HS-5 (cell line): ENCODE data around the gene FAHD1.

ENCODE experiments used
- DNase-seq: peaks from one replicate; pipeline ENCODE4 v3.0.0-alpha.2; 2012; ENCODE audit warnings: low read depth

FAHD1 gene

DNA sequence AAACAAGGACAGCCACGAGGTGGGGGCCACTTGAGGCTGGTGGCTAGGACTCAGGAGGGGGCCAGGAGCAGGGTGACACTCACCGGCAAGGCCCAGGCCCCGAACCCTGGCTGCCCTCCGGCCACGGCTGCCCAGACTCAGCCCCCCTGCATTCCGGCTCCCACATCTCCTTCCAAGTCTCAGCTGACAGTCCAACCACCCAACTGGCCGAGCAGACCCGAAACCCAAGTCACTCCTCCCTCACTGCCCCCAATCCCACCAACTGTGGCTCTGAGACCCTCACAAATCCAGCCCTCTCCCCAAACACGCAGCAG is 9.8 kb upstream of the FAHD1 start:
- no peak for DNase-seq

DNA sequence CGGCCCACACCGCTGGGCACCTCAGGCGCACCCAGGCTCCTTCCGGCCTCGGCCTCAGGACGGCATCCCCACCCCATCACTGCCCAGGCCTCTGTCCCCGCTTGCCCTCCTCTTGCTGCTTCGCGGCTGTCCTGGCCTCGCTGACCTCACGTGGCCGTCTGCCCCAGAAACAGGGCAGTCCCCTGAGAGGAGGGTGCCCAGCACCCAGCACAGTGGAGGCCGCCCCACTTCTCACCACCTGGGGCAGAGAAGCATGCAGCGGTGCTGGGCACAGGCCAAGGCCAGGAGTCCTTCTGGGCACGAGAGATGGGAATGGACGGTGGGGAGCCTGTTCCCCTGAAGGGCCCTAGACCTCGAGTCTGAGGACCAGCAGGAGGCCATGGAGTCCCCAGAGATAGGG is 9.3 kb upstream of the FAHD1 start:
- no peak for DNase-seq

DNA sequence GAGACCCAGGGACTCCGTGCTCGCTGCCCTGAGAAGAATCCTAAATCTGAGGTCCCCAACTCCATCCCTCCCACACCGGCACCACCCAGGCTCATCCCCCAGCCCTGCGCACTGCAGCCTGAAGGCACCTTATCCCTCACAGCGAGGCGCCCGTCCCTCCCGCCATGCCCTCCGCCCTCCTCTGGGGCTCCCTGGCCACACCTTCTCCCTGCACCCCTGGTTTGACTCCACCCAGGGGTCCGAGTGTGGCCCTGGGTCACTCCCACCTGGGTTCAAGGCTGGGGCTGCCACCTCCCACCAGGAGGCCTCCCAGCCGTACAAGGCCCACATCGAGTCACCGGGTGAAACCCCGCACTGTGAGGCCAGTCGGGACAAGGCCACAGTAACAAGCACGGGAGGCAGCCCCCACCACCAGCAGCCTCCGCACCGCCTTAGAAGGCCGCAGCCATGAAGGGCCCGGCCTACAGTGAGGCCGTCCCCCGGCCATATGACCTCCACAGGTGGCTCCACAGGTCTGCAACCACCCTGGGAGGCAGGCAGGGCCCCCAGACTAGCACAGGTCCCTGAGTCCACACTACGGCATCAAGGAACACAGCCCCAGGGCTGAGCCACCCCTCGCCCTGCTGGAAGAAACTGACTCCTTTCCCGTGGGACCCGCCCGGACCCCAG is 8.7 kb upstream of the FAHD1 start:
- DNase-seq = no peak

DNA sequence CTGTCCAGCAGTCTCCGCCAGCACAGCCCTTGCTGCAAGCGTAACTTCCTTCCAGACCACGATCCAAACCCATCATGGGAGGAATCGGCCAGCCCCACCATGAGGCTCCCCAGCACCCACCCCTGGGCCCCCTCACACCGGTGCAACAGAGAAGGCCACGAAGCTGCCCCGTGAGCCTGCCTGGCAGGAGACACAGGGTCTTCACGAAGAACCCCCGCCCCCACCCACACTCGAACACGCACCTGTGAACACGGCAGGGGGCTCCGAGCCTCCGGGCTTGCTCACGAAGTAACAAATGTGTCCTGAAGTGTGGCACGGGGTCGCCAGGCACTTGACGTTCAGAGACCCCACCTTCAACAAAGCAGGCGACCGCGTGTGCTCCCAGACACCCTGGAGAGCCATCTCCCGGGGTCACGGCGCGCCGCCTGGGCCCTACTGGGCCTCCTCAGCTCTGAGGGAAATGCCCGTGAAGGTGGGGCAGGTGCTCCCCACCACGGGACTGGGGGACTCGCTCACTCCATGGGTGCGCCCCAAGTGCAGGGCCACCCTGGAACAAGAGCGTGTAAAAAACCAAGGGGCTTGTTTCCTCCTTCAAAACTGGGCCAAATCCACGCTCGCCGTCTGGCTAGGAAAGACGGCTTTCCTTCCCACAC is 8.0 kb upstream of the FAHD1 start:
- DNase-seq = no peak

DNA sequence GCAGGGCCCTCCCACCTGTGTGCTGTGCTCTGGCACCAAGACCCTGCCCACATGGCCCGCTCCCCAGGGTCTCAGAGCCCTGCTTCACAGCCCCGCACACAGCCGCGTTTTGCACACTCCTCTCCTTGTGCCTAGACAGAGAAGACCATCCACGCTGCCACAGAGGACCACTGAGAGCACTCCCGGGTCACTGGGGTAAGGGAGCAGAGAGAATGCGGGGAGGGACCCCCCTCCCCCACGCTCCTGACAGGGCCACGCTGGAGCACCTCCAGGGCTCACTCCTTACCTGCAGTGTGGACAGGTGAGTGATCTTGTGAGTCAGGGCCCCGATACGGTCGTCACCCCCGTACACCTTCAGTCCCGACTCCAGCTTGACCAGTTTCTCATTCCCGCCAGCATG is 7.4 kb upstream of the FAHD1 start:
- no peak for DNase-seq

DNA sequence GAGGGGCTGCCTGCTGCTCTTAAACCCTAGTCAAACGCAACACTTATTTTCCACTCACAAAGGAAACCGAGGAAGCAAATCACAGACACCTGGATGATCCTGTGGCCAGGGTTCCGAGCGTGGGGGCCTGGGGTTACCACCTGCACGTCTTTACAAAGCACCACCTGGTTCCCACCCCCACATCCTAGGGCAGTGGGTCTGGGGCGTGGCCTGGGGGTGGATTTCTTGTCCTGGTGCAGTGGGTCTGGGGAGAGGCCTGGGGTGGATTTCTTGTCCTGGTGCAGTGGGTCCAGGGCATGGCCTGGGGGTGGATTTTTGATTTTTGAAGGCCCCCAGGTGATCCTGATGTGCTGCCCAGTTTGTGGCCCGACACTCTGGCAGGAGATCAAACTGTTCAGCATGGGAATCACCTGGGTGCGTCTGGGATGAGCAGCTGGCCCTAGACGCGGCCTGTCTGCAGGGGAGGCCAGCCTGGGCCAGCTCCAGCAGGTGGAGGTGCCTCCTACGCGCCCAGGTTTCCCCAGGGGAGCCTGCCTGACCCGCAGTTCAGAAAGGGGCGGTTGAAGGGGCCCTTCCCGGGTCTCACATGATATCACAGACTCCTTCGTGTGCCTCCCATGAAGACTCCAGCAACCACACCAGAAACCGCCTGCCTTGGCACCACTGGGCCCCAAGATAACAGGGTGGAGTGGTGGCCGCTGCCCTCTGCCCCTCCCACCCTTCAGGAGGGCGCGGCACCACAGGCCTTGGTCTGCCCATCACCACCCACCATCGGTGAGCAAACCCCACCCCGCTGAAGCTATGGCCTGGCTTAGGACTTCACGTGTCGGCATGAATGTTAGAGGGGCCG is 6.7 kb upstream of the FAHD1 start:
- DNase-seq = no peak

DNA sequence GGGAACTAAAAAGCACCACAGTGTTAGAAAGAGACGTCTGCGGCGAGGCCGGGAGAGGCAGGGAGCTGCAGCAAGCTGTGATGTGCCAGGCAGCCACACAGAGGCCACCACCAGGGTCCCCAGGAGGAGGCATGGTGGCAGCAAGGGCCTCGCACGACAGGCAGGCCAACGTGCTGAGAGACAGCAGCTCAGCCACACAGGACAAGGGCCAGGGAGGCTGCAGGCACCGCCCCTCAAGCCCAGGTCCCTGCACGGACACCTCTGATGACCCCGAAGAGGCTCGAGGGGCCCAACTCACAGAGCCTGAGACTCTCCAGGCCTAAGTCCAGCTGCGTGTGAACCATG is 6.1 kb upstream of the FAHD1 start:
- no peak for DNase-seq

DNA sequence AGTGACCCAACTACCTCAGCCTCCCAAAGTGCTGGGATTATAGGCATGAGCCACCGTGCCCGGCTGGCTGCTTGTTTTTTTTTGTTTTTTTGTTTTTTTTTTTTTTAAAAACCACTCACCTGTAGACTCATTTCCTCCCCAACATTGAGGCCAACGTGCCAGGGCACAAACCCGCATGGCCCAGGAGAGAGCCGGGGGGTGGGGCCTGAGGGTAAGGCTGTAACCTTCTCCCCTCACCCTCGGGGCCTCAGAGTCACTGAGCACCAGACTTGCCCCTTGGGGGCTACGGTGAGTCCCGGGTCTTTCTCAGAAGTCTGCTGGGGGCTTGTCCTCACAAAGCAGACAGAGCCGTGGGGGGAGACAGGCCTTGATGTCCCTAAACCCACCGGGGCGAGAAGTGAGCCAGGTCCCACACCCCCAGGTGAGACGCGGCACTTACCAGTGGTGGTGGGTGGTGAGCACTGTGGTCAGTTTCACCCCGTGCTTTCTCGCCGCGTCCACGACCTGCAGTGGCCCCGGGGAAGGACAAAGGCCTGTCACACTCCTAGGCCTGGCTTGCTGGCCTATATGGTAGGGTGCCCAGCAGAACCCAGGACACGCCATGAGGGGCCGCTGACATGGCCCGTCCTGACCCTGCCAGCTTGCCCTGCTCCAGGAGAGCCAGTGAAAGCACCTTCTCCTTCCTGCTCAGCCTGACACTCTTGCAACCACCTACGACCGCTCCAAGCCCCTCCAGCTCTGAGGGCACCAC is 5.0 kb upstream of the FAHD1 start:
- DNase-seq = no peak

DNA sequence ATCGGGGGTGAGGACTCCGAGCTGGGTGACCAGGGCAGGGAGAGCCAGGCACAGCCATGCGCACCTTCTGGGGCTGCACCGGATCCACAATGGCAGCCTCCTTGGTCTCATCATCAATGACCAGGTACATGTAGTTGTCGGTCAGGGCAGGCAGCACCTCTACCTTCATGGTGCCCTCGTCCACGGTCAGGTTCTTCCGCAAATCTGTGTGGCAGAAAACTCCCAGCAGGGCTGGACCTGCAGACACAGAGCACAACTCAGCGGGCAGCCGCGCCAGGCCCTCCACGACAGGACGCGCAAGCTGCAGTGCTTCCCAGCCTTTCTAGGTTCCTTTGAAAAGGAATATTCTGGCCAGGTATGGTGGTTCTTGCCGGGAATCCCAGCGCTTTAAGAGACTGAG is 4.2 kb upstream of the FAHD1 start:
- DNase-seq = no peak

DNA sequence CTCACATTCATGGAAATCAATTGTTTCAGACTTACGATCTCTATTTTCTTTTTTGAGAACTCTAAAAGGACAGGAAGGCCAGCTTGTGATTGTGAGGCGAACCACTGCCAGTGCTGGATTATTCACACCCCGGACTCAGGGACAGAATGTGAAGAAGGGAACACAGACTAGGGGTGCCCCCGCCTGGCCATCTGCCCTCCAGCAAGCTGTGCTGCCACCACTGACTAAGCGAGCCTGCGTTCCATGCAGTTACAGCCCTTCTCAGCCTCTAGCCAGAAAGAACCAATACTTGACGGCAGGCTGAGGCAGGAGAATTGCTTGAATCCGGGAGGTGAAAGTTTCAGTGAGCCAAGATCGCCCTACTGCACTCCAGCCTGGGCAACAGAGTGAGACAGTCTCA is 3.2 kb upstream of the FAHD1 start:
- DNase-seq = no peak

DNA sequence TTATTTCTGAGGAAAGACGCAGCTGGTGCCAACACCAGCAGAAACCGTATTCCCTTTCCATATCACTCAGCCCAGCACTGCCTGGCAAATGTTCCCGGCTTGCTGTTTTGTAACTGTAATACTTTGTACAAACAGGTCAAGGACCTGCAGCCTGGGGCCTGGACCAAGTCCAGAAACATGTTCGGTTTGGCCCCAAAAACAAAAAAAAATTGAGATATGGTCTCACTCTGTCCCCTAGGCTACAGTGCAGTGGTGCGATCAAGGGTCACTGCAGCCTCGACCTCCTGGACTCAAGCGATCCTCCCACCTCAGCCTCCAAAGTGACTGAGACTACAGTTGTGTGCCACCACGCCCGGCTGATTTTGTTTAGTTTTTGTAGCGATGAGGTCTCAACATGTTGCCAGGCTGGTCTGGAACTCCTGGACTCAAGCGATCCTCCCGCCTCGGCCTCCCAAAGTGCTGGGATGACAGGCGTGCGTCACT is 1.6 kb upstream of the FAHD1 start:
- DNase-seq = no peak

DNA sequence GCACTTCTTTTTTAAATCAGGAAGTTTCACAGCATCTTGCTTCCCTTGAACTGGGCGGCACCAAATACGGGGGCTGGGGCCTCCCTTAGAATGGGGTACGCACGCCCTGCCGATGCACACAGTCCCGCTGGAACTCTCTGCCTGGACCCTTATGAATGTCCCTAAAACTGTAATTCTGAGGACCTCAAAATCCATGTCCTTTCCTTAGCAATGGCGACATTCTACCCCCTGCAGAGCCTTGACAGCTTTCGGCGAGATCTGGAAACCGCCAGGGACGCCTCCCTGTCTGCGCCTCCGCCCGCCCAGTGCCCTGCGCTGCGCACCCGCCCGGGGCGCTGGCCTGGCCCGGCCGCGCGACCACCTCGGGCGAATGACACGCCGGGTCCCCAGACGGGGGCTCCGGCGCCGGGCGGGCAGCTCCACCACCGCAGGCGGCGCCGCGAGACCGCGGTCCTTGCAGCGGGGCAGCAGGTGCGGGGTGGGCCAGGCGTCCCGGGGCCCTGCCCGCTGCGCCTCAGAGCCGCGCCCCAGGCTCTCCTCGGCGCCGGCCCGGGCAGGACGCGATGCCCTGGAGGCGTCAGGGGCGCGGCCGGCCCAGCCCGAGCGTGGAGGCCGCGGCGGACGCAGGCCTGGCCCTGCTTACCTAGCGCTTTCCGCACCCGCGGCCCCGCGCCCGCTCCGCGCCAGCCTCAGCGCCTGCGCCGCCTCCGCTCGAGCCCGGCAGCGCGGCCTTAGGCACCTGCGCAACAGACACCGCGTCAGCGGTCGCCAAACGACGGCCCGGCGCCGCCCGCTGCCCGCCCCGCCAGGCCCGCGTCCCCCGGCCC is 929 bp upstream of the FAHD1 start:
- DNase-seq = no peak

DNA sequence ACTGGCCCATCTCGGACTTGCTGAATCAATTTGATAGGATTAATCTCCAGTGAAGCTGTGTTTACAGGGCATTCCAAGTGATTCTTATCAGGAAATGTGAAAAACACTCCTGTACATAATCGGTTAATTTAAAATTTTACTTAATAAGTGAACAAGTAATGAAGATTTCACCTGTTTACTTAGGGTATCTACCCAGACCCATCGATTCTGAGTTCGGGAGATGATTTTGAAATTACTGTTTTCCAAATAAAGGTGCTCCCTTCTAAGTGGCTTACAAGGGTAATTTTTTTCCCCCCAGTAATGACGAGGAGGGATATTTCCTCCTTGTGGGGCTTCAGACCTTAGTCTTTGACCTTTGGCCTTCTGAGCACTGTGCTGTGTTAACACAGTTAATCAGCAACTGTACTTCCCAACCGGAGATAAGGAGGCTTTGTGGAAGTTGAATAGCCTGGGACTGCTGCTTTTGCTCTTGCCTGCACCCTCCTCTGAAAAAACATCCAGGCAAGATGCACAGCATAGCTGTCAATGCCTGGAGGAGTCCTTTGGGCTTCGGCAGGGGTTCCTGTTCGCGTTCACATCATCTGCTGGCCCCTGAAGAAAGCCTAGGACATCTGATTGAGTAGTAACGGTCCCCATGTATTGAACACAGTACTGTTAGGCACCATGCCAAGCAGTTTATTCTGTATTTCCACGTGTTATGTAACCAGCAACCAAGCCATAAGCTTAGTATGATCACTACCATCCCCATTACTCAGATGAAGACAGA is 1.8 kb downstream of the FAHD1 start:
- DNase-seq = no peak

DNA sequence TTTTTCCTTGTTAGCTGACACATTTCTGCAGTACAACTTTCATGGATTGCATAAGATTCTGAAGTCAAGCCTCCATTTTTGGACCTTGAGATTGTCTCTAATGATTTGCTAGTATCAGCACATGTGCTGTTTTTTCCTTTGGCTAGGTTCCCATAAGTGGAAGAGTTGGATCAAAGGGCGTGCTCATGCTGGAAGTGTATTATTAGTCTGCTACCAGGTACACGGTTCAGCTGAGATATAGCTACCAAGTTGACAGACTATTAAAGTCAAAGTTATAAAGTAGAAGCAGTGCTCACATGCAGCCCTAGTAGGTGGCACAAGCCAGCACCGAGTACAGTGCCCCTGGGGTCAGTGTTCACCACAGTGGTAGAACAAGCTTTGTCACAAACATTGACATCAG is 3.2 kb downstream of the FAHD1 start:
- no peak for DNase-seq

DNA sequence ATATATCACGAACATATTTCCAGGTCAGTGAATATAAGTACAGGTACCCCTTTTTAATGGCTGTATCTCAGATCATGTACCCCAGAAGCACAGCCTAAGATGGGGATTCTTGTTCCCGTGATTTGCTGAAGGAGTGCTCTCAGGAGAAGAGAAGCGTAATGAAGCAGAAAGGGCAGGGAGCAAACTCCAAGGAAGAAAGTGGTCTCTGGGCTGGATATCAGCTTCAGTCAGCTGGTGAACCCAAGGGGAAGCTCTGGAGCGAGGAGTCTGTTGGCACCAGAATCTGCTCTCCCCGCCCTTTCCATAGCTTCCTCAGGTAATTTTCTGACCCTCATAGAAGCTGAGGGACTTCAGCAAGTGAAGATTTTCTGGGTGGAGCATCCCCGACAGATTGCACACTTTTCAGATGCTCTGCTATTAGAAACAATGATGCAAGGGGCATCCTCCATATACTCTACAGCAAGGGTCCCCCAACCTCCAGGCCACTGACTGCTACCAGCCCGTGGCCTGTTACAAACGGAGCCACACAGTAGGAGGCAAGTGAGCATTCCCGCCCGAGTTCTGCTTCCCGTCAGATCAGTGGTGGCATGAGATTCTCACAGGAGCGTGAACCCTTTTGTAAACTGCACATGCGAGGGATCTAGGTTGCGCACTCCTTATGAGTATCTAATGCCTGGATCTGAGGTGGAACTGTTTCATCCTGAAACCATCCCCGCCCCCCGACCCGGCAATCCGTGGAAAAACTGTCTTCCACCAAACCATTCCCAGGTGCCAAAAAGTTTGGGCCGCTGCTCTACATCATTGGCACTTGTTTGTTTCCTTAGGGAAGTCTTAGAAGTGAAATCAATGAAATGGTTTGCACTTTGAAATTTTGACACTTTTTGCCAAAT is 4.4 kb downstream of the FAHD1 start:
- DNase-seq = no peak

DNA sequence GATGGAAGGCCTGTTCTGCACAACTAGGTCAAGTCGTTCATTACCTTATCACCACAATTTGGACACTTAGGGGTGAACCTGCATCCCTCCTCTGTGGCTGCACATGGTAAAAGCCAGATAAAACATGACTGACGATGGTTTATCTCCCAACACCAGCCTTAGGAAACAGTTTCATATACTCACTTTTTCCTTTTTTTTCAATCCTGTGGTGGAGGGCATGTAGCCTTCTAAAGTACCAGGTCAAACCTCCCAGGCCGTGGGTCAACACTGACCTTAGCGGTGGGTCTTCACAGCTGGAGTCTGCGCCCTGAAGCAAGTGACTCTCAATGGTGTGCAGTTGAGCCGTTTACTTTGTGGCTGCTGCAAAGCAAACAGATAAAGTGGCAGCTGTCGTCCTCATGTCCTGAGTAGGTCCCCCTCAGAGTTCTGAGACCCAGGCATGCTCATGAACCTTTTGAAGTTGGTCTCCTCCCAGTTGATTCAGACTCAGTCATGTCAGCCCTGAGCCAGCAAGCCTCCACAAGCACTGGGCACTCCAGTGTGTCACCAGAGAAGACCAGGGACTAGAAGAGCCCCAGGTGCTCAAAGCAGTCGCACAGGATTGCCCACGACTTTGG is 5.9 kb downstream of the FAHD1 start:
- no peak for DNase-seq

DNA sequence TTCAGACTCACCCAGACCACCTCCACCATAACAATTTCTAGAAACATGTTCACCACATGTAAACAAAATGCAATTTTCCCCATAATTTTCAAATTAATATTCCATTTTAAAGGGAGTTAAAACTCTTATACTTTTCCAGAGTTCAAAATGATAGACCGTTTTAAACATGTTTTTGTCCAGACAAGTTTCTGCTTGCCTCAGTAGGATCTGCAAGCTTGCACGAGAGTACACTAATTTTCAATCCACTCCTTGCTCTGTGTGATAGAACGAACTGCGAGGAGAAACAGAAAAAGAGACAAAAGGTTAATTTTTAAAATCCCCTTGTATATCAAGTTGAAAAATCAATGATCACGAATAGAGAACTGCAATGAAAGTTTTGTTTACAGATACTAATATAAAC is 7.1 kb downstream of the FAHD1 start:
- DNase-seq = no peak

DNA sequence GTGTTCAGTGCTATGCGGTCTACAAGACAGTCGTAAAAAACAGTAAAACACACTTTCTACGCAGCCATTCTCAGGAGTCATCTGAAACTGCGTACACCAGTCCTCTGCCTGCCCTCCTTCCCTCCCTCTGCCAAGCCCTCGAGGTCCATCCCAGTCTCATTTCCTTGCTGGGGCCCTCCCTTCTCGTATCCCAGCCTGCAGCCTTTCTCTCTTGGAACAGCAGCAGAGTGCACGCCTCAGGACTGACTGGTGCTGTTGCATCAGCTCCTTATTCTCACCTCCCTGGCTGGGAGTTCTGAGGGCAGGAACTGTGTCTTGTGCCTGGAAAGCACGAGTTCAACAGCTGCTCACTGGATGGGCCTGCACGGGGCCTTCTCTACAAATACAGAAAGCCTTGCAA is 12.5 kb downstream of the FAHD1 start:
- DNase-seq = no peak

DNA sequence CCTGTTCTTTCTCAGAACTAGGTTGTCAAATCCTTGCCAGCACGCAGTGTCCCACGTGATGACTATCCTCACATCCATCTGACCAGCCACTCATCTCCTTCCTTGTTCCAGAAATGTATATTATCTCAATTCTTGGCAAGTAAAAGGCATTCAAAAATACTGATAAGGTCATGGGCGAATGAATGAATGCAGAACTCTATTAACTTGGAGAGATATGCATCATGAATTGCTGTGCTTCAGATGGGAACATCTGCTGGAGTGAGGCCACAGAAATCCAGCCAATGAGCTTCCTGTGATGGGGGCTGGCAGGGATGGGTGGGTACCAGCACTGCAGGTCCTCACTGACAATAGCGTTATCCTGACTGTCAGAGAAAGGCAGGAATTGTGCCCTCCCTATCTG is 19.0 kb downstream of the FAHD1 start:
- no peak for DNase-seq

DNA sequence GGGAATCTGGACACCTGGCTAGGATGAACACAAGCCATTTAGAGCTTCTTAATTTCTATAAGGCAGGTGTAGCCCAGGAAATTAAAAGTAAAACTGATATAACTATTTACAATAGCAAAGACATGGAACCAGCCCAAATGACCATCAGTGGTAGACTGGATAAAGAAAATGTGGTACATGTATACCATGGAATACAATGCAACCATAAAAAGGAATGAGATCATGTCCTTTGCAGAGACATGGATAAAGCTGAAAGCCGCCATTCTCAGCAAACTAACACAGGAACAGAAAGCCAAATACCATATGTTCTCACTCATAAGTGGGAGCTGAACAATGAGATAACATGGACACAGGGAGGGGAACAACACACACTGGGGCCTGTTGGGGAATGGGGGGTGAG is 19.4 kb downstream of the FAHD1 start:
- DNase-seq = no peak
